HEK293 (cell line): ENCODE results near the gene PIP5K1B.
A peak's percentile ranks its signal among the peaks of the same experiment; 100 is the strongest.

Experiments
- CTCF ChIA-PET: fragments of 350-600 bp; formaldehyde crosslinking; extraction: SDS; loops from one replicate; lab custom pipeline; 2021; ENCODE audit warnings: antibody characterized with exemption; lab: Yijun Ruan, JAX
- POLR2A ChIA-PET: fragments of 300-600 bp; formaldehyde crosslinking; extraction: SDS; loops from one replicate; lab custom pipeline; 2020; ENCODE audit warnings: antibody characterized with exemption, inconsistent platforms; lab: Yijun Ruan, JAX
- H3K27ac ChIP-seq: fragments of 200-500 bp; sonication (Bioruptor generic); 2 replicates; pipeline ENCODE4 v1.5.1; 2014; ENCODE audit warnings: low read depth, low read length, control low read depth, inconsistent platforms; ENCODE audit errors: extremely low read depth
- H3K36me3 ChIP-seq, 2 experiments: fragments of 200-500 bp in 1 of 2; sonication (Bioruptor generic) in 1 of 2; 1 replicate in 1 of 2; 2 replicates in 1 of 2; pipeline ENCODE4 v1.5.1; 2014 to 2017; ENCODE audit warnings: inconsistent platforms in 2 of 2, low read length in 2 of 2; ENCODE audit not compliant: control insufficient read depth in 2 of 2, insufficient read depth in 1 of 2
- H3K4me1 ChIP-seq: fragments of 200-500 bp; sonication (Bioruptor generic); 2 replicates; pipeline ENCODE4 v1.5.1; 2014; ENCODE audit warnings: mild to moderate bottlenecking, low read length, inconsistent platforms; ENCODE audit not compliant: control insufficient read depth, insufficient read depth
- H3K4me3 ChIP-seq: 2 replicates; pipeline ENCODE4 v1.5.1; 2011; ENCODE audit warnings: low read depth, mild to moderate bottlenecking, control low read depth, low read length, moderate library complexity
- H3K9me3 ChIP-seq: fragments of 200-500 bp; sonication (Bioruptor generic); 2 replicates; pipeline ENCODE4 v1.5.1; 2014; ENCODE audit warnings: low read depth, low read length, inconsistent platforms; ENCODE audit not compliant: control insufficient read depth, insufficient read depth
- GLIS1 ChIP-seq: fragments of 450-650 bp; formaldehyde crosslinking; IDR thresholded peaks from 2 replicates; pipeline ENCODE4 v1.5.1; 2016; ENCODE audit warnings: missing biosample characterization, missing genetic modification characterization
- HOXC10 ChIP-seq: sonication (generic); formaldehyde crosslinking; IDR thresholded peaks from 2 replicates; pipeline ENCODE4 v1.8.1; 2023; ENCODE audit warnings: mild to moderate bottlenecking, missing genetic modification reagents
- KLF17 ChIP-seq: fragments of 450-650 bp; formaldehyde crosslinking; IDR thresholded peaks from 2 replicates; pipeline ENCODE4 v1.5.1; 2016; ENCODE audit warnings: missing biosample characterization, missing genetic modification characterization
- PRDM10 ChIP-seq: fragments of 450-650 bp; formaldehyde crosslinking; IDR thresholded peaks from 2 replicates; pipeline ENCODE4 v1.5.1; 2016; ENCODE audit warnings: missing biosample characterization, missing genetic modification characterization
- SCRT2 ChIP-seq: fragments of 450-650 bp; formaldehyde crosslinking; IDR thresholded peaks from 2 replicates; pipeline ENCODE4 v1.5.1; 2016; ENCODE audit warnings: missing biosample characterization, missing genetic modification characterization
- YY1 ChIP-seq: fragments of 450-650 bp; formaldehyde crosslinking; IDR thresholded peaks from 2 replicates; pipeline ENCODE4 v1.5.1; 2018; ENCODE audit warnings: missing biosample characterization, missing genetic modification characterization
- ZBTB20 ChIP-seq: fragments of 450-650 bp; formaldehyde crosslinking; IDR thresholded peaks from 2 replicates; pipeline ENCODE4 v1.5.1; 2016; ENCODE audit warnings: missing biosample characterization, missing genetic modification characterization
- ZNF148 ChIP-seq: fragments of 450-650 bp; formaldehyde crosslinking; IDR thresholded peaks from 2 replicates; pipeline ENCODE4 v1.5.0; 2017; ENCODE audit warnings: missing biosample characterization, missing genetic modification characterization, borderline replicate concordance
- ZNF174 ChIP-seq: fragments of 450-650 bp; formaldehyde crosslinking; IDR thresholded peaks from 2 replicates; pipeline ENCODE4 v1.5.0; 2017; ENCODE audit warnings: missing biosample characterization, mild to moderate bottlenecking, missing genetic modification characterization
- ZNF398 ChIP-seq: fragments of 450-650 bp; formaldehyde crosslinking; IDR thresholded peaks from 2 replicates; pipeline ENCODE4 v1.5.1; 2017; ENCODE audit warnings: missing biosample characterization, missing genetic modification characterization
- ZNF404 ChIP-seq: fragments of 450-650 bp; formaldehyde crosslinking; IDR thresholded peaks from 2 replicates; pipeline ENCODE4 v1.5.1; 2017; ENCODE audit warnings: missing biosample characterization, missing genetic modification characterization
- ZNF416 ChIP-seq: fragments of 450-650 bp; formaldehyde crosslinking; IDR thresholded peaks from 2 replicates; pipeline ENCODE4 v1.5.1; 2016; ENCODE audit warnings: missing biosample characterization, missing genetic modification characterization
- ZNF639 ChIP-seq: fragments of 450-650 bp; formaldehyde crosslinking; IDR thresholded peaks from 2 replicates; pipeline ENCODE4 v1.5.1; 2016; ENCODE audit warnings: missing biosample characterization, missing genetic modification characterization
- ZNF654 ChIP-seq: fragments of 450-650 bp; formaldehyde crosslinking; IDR thresholded peaks from 2 replicates; pipeline ENCODE4 v1.5.1; 2016; ENCODE audit warnings: low read depth, missing biosample characterization, missing genetic modification characterization
- ZNF660 ChIP-seq: fragments of 450-650 bp; IDR thresholded peaks from 2 replicates; pipeline ENCODE4 v1.5.1; 2018; ENCODE audit warnings: missing biosample characterization, mild to moderate bottlenecking, missing genetic modification characterization
- ZSCAN30 ChIP-seq: fragments of 450-650 bp; IDR thresholded peaks from 2 replicates; pipeline ENCODE4 v1.5.1; 2018; ENCODE audit warnings: missing biosample characterization, mild to moderate bottlenecking, missing genetic modification characterization, moderate library complexity

PIP5K1B gene

GRCh38 chr9:69023650-69024049 is 318.6 kb downstream of the PIP5K1B start:
- Histone ChIP-seq H3K36me3 (no peaks in the 10 kb centered on the region), H3K4me1 (no peaks in the 10 kb centered on the region), H3K4me3 (no peak overlapping the region), H3K27ac (no peak overlapping the region), H3K9me3 (no peaks in the 10 kb centered on the region)
- ChIA-PET CTCF (interaction anchor here (0.8 to 1.1 kb wide), 3 partner anchors 11 to 452 kb away, joined by 3 to 6 read pairs (median 4); no protein-coding TSS in a partner anchor), POLR2A (no interaction called here)
- 0 out of 2 replicates have a peak, but pooled peaks have one; percentile 3 for TF ChIP-seq PRDM10
- TF ChIP-seq ZNF639: no peak

GRCh38 chr9:69027355-69028097 is 322.5 kb downstream of the PIP5K1B start:
- TF ChIP-seq ZNF660 (0 out of 2 replicates have a peak, but pooled peaks have one; percentile 44), ZNF416 (tag by site-specific recombination) (no peak), ZNF654 (tag by site-specific recombination) (peak; percentile 72), YY1 (tag by site-specific recombination) (no peak), HOXC10 (CRISPR knock-in tag) (no peak), GLIS1 (0 out of 2 replicates have a peak, but pooled peaks have one; percentile 19), ZSCAN30 (tag by site-specific recombination) (0 out of 2 replicates have a peak, but pooled peaks have one; percentile 42), ZBTB20 (tag by site-specific recombination) (no peak), SCRT2 (tag by site-specific recombination) (peak; percentile 39; the same call in 1 of the 2 replicates), ZNF148 (no peak)
- no peaks in the 10 kb centered on the region for H3K9me3 ChIP-seq
- H3K4me3 ChIP-seq: no peak overlapping the region
- ChIA-PET POLR2A (no interaction called here), CTCF (interaction anchor here (0.6 to 1.5 kb wide), 19 partner anchors 8 to 508 kb away, joined by 3 to 6 read pairs (median 4); partner anchors contain the start of gene FXN)
- H3K4me1 ChIP-seq: no peaks in the 10 kb centered on the region
- no peaks in the 10 kb centered on the region for H3K36me3 ChIP-seq
- no peak overlapping the region for H3K27ac ChIP-seq

GRCh38 chr9:69028754-69029153 is 323.7 kb downstream of the PIP5K1B start:
- Histone ChIP-seq H3K9me3 (no peaks in the 10 kb centered on the region), H3K4me3 (no peak overlapping the region), H3K4me1 (no peaks in the 10 kb centered on the region), H3K36me3 (no peaks in the 10 kb centered on the region), H3K27ac (no peak overlapping the region)
- ChIA-PET CTCF (interaction anchor here (0.6 to 1.5 kb wide), 12 partner anchors 9 to 509 kb away, joined by 3 to 6 read pairs (median 3); no protein-coding TSS in a partner anchor), POLR2A (no interaction called here)
- TF ChIP-seq ZNF660 (no peak), ZNF174 (no peak), KLF17 (tag by site-specific recombination) (no peak), ZNF398 (tag by site-specific recombination) (no peak), YY1 (tag by site-specific recombination) (no peak), ZNF404 (tag by site-specific recombination) (no peak)
